OCI-LY3 (cell line): ENCODE results near the gene NECAB3.

Experiments used
- EZH2phosphoT487 ChIP-seq: fragments of 200-600 bp; shearing (Covaris generic); IDR thresholded peaks from 2 replicates; pipeline ENCODE4 v1.6.1; 2018; ENCODE audit warnings: antibody characterized with exemption, mixed run types, low read depth
- TF ChIP-seq, protein P1 (sequence below): fragments of 200-600, 300-600 bp; sonication (generic); IDR thresholded peaks from 2 replicates; pipeline ENCODE4 v1.5.1; 2014; ENCODE audit warnings: antibody characterized with exemption, low read length, low read depth

DNA sequence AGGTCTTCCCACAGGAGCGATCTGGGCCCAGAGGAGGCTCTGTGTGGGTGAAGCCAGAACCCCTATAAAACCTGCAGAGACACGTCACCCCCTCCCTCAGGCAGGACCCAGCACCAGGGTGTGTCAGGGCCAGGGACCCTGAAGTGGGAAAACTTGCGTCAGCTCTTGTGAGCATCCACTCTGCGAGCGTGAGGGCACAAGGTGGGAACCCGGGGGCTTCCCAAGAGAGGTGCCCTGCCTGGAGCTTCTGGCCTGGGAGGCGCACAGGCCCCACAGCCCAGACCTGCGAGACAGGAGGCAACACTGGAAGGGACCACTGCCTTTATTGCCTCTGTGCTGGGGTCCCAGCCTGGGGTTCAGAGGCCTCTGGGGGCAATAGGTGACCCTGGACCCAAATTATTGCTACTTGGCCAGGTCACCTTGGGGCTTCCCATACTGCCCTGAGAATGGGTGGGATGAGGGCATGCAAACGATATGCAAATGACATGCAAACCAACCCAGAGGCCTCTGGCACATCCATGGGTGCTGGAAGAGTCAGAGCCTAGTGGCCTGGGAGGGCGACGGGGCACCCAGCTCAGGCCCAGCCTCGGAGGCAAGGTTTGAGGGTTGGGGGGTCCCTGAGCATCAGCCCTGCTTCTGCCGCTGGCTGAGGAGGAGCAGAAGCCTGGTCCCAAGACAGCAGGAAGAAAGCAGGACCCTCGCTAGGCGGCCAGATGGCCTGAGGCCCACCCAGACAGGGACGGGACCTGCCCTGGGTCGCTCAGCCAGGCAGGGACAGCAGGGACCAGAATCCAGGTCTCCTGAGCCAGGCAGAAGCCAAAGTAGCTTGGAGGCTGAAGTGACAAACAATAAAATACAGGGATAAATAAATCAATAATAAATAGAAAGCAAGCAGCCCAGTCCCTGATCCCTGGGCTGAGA, 17.2 kb downstream of the NECAB3 start:
- TF ChIP-seq, protein P1, sequence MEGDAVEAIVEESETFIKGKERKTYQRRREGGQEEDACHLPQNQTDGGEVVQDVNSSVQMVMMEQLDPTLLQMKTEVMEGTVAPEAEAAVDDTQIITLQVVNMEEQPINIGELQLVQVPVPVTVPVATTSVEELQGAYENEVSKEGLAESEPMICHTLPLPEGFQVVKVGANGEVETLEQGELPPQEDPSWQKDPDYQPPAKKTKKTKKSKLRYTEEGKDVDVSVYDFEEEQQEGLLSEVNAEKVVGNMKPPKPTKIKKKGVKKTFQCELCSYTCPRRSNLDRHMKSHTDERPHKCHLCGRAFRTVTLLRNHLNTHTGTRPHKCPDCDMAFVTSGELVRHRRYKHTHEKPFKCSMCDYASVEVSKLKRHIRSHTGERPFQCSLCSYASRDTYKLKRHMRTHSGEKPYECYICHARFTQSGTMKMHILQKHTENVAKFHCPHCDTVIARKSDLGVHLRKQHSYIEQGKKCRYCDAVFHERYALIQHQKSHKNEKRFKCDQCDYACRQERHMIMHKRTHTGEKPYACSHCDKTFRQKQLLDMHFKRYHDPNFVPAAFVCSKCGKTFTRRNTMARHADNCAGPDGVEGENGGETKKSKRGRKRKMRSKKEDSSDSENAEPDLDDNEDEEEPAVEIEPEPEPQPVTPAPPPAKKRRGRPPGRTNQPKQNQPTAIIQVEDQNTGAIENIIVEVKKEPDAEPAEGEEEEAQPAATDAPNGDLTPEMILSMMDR, result no peak
- no peak for TF ChIP-seq EZH2phosphoT487
